Measurements from ENCODE around the gene CXADR. TPM values are rescaled to one million over a fixed set of nuclear protein-coding genes. Genes with fewer than 3 reads are reported as not detected.

Gene CXADR
- 0.49 TPM in 2 replicates for total RNA-seq

DNA sequence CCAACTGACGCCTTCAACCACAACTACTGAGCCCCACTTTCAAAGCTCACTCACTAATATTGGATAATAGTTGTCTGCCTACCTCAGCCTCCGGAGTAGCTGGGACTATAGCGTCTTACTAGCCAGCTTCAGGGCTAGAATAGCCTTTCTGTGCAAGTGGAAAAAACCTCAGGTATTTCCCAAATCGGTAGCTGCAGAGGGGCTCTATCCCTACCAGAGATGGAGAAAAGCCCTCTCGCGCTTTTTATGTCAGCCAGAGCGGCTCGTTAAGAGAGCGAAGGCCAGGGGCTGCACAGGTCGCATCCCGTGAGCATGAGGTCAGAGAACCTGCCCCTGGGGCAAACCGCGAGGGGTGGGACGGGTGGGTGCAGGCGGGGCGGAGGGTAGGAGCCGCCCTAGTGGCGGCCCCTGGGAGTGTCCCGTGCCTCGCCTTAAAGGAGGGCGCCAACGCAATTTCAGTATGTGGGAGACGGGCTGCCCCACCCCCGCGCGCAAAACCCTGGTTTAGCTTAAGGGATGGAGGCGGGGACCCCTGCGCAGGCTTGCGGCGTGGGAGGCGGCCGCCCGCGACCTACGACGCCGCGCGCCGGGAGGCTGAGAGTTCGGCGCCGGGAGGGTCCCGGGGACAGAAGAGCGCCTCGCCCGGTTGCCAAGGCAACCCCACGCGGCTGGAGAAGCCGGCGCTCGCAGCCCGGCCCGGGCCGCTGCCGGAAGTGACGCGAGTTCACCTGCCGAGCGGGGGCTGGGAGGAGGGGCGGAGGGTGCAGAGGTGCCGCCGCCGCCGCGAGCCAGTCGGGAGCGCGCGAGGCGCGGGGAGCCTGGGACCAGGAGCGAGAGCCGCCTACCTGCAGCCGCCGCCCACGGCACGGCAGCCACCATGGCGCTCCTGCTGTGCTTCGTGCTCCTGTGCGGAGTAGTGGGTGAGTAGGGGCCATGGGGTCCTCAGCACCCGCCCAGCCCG lies at the start of gene CXADR:
Gene CXADR, plus strand, starts transcription at position 791 of the 961 bp plus-strand sequence. Its CDS starts 87 bp downstream, at position 878.

DNA sequence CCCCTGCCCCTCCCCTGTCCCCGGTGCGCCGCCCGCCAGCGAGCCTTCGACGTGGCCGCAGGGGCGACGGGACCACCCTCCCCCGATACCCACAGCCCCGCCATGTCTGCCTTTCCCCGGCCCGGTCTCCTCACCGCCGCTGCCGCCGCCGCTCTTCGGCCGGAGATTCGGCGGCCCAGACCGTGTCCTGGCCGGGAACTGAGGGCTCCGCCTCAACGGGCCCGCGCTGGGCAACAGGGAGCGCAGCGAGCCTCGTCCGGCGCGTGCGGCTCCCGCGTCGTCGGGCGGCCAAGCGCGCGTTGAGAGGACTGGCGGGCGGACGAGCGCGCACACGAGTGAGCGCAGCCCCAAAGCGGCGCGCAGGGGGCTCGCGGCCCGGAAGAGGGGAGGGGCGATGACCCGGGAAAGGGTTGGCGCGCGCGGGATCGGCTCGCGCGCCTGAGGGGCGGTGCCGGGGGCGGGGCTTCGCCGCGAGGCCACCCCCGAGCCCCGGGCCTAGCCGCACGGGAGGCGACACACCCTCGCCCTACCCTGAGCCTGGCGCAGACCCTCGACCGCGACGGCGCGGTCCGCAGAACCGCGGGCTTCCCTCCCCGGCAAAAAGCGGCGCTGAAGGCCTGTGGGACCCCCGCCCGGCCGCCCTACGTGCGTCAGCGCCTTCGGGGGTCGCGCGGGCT lies 99.9 kb downstream of the CXADR start, which contains the start of gene BTG3:
Gene BTG3, minus strand, starts transcription at position 337 of the 677 bp plus-strand sequence. CDS start 3,757 bp downstream, outside the sequence.

Small RNA genes within 50 kb of the gene (small RNA-seq; reads per million reads assigned to genes)
- gene RF00019 (not detected), gene RN7SL163P (not detected), gene RPL39P40 (not detected)

Other genes starting within 250 kb of the CXADR start
- gene BTG3, start 99.9 kb downstream of the CXADR start, total RNA-seq: 22.0 and 26.6 TPM in 2 replicates